Activated T-cell treated with anti-CD3 and anti-CD28 coated beads, Interleukin-2, amount 50 U/mL, for 72 hours (primary cell): ENCODE measurements around the gene TTBK2. TPM values are rescaled to one million over a fixed set of nuclear protein-coding genes. Genes with fewer than 3 reads are reported as not detected.

Source experiments
- ATAC-seq, 2 donors: fragments of 150-1000 bp; cut with Tn5 transposase; replicated peaks in 1 of 2; 2 replicates each; pipeline ENCODE4 v1.10.0; 2021; ENCODE audit warnings: moderate library complexity in 2 of 2, mild to moderate bottlenecking in 1 of 2
- DNase-seq, 2 donors: peaks; one replicate each; pipeline ENCODE4 v3.0.0; 2021 to 2022; ENCODE audit warnings: mixed read lengths in 1 of 2
- H3K27ac Mint-ChIP-seq: one replicate; pipeline ENCODE4 v1.8.0; 2022; ENCODE audit warnings: mild to moderate bottlenecking, moderate library complexity, mixed read lengths
- H3K27me3 Mint-ChIP-seq: one replicate; pipeline ENCODE4 v1.8.0; 2022; ENCODE audit warnings: low read depth, mixed read lengths
- H3K36me3 Mint-ChIP-seq, 2 donors: one replicate each; pipeline ENCODE4 v1.8.0; 2022; ENCODE audit warnings: mixed read lengths in 2 of 2, mild to moderate bottlenecking in 1 of 2; ENCODE audit not compliant: insufficient read depth in 2 of 2
- H3K4me1 Mint-ChIP-seq: one replicate; pipeline ENCODE4 v1.8.0; 2022; ENCODE audit warnings: low read depth, mixed read lengths
- H3K4me3 Mint-ChIP-seq, 2 donors: one replicate each; pipeline ENCODE4 v1.8.0; 2022; ENCODE audit warnings: mild to moderate bottlenecking in 2 of 2, mixed read lengths in 2 of 2, moderate library complexity in 2 of 2
- H3K9me3 Mint-ChIP-seq, 2 donors: one replicate each; pipeline ENCODE4 v1.8.0; 2022; ENCODE audit warnings: mixed read lengths in 2 of 2
- total RNA-seq, 2 donors: library from RNA; stranded (reverse); gene quantifications; one replicate each; pipeline ENCODE4 v1.2.3, GENCODE V29; 2022

TTBK2 gene
- total RNA-seq, 2 donors from 2014 or later, result 23.4 to 23.7 TPM

- no peaks in the 10 kb centered on the region for H3K27me3 Mint-ChIP-seq
- H3K36me3 Mint-ChIP-seq, result peaks cover 3 to 10% of the 10 kb centered on the region in 2 donors
- H3K9me3 Mint-ChIP-seq, result no peaks in the 10 kb centered on the region
Observed at GRCh38 chr15:42732095-42732827, 188.3 kb downstream of the TTBK2 start.

GRCh38 chr15:42731461-42731860, 189.1 kb downstream of the TTBK2 start:
- Mint-ChIP-seq H3K36me3 (peaks cover 3 to 10% of the 10 kb centered on the region in 2 donors), H3K27me3 (no peaks in the 10 kb centered on the region), H3K27ac (no peak overlapping the region), H3K9me3 (no peaks in the 10 kb centered on the region), H3K4me1 (peaks cover 15% of the 10 kb centered on the region), H3K4me3 (no peak overlapping the region)
- ATAC-seq, result no peak
- no peak for DNase-seq

More at GRCh38 chr15:42732095-42732827, 188.3 kb downstream of the TTBK2 start:
- Mint-ChIP-seq H3K27ac (no peak overlapping the region), H3K4me1 (peaks cover 17% of the 10 kb centered on the region), H3K4me3 (no peak overlapping the region)
- no peak for ATAC-seq
- DNase-seq, result no peak

GRCh38 chr15:42730536-42730935, 190.0 kb downstream of the TTBK2 start:
- peaks cover 9% of the 10 kb centered on the region for H3K4me1 Mint-ChIP-seq
- H3K27me3 Mint-ChIP-seq, result no peaks in the 10 kb centered on the region
- H3K9me3 Mint-ChIP-seq, result no peaks in the 10 kb centered on the region
- H3K4me3 Mint-ChIP-seq, result no peak overlapping the region
- DNase-seq (no peak), ATAC-seq (no peak)
- H3K27ac Mint-ChIP-seq, result no peak overlapping the region
- peaks cover 3 to 10% of the 10 kb centered on the region in 2 donors for H3K36me3 Mint-ChIP-seq

- no peak for DNase-seq
- Mint-ChIP-seq H3K27ac (no peak overlapping the region), H3K27me3 (no peaks in the 10 kb centered on the region), H3K4me3 (no peak overlapping the region), H3K36me3 (peaks cover 3 to 13% of the 10 kb centered on the region in 2 donors), H3K9me3 (no peaks in the 10 kb centered on the region), H3K4me1 (peaks cover 5% of the 10 kb centered on the region)
- ATAC-seq, result no peak
Observed at GRCh38 chr15:42730135-42730534, 190.4 kb downstream of the TTBK2 start.

GRCh38 chr15:42729409-42729808, 191.2 kb downstream of the TTBK2 start:
- H3K4me1 Mint-ChIP-seq, result no peaks in the 10 kb centered on the region
- no peak for ATAC-seq
- H3K9me3 Mint-ChIP-seq, result no peaks in the 10 kb centered on the region
- DNase-seq, result no peak
- H3K27me3 Mint-ChIP-seq, result no peaks in the 10 kb centered on the region
- no peak overlapping the region for H3K4me3 Mint-ChIP-seq
- H3K27ac Mint-ChIP-seq, result no peak overlapping the region
- peaks cover 2 to 17% of the 10 kb centered on the region in 2 donors for H3K36me3 Mint-ChIP-seq

GRCh38 chr15:42728972-42729371, 191.6 kb downstream of the TTBK2 start:
- ATAC-seq, result no peak
- Mint-ChIP-seq H3K27me3 (no peaks in the 10 kb centered on the region), H3K4me3 (no peak overlapping the region), H3K27ac (no peak overlapping the region), H3K36me3 (peaks cover 0 to 17% of the 10 kb centered on the region in 2 donors), H3K4me1 (no peaks in the 10 kb centered on the region), H3K9me3 (no peaks in the 10 kb centered on the region)
- no peak for DNase-seq

GRCh38 chr15:42728560-42728959, 192.0 kb downstream of the TTBK2 start:
- Mint-ChIP-seq H3K36me3 (peaks cover 0 to 17% of the 10 kb centered on the region in 2 donors), H3K27me3 (no peaks in the 10 kb centered on the region), H3K4me1 (no peaks in the 10 kb centered on the region), H3K9me3 (no peaks in the 10 kb centered on the region), H3K4me3 (no peak overlapping the region), H3K27ac (no peak overlapping the region)
- ATAC-seq (no peak), DNase-seq (no peak)

GRCh38 chr15:42727750-42728381, 192.7 kb downstream of the TTBK2 start:
- Mint-ChIP-seq H3K4me3 (no peak overlapping the region), H3K9me3 (no peaks in the 10 kb centered on the region), H3K27me3 (no peaks in the 10 kb centered on the region), H3K36me3 (peaks cover 0 to 15% of the 10 kb centered on the region in 2 donors), H3K27ac (no peak overlapping the region), H3K4me1 (no peaks in the 10 kb centered on the region)
- ATAC-seq (no peak), DNase-seq (no peak)

- ATAC-seq (no peak), DNase-seq (no peak)
- no peaks in the 10 kb centered on the region for H3K4me1 Mint-ChIP-seq
- H3K4me3 Mint-ChIP-seq, result no peak overlapping the region
- no peak overlapping the region for H3K27ac Mint-ChIP-seq
- H3K9me3 Mint-ChIP-seq, result no peaks in the 10 kb centered on the region
- H3K36me3 Mint-ChIP-seq, result peaks cover 0 to 12% of the 10 kb centered on the region in 2 donors
- H3K27me3 Mint-ChIP-seq, result no peaks in the 10 kb centered on the region
Observed at GRCh38 chr15:42726114-42726513, 194.5 kb downstream of the TTBK2 start.

GRCh38 chr15:42725331-42725903, 195.2 kb downstream of the TTBK2 start:
- Mint-ChIP-seq H3K4me3 (no peak overlapping the region), H3K36me3 (peaks cover 0 to 12% of the 10 kb centered on the region in 2 donors), H3K27ac (peak overlapping the region; percentile 11), H3K4me1 (no peaks in the 10 kb centered on the region), H3K9me3 (no peaks in the 10 kb centered on the region), H3K27me3 (no peaks in the 10 kb centered on the region)
- DNase-seq (no peak), ATAC-seq (no peak)

- peaks cover 0 to 9% of the 10 kb centered on the region in 2 donors for H3K36me3 Mint-ChIP-seq
Observed at GRCh38 chr15:42724276-42724675, 196.3 kb downstream of the TTBK2 start.

GRCh38 chr15:42723068-42723467, 197.5 kb downstream of the TTBK2 start:
- Mint-ChIP-seq H3K9me3 (no peaks in the 10 kb centered on the region), H3K4me1 (no peaks in the 10 kb centered on the region), H3K4me3 (no peak overlapping the region), H3K27ac (no peak overlapping the region), H3K36me3 (peaks cover 0 to 7% of the 10 kb centered on the region in 2 donors), H3K27me3 (no peaks in the 10 kb centered on the region)
- ATAC-seq, result no peak
- no peak for DNase-seq

More at GRCh38 chr15:42724276-42724675, 196.3 kb downstream of the TTBK2 start:
- no peaks in the 10 kb centered on the region for H3K27me3 Mint-ChIP-seq
- no peaks in the 10 kb centered on the region for H3K9me3 Mint-ChIP-seq
- no peaks in the 10 kb centered on the region for H3K4me1 Mint-ChIP-seq
- no peak overlapping the region for H3K4me3 Mint-ChIP-seq
- no peak for ATAC-seq
- no peak for DNase-seq
- H3K27ac Mint-ChIP-seq, result no peak overlapping the region

GRCh38 chr15:42721916-42722315, 198.7 kb downstream of the TTBK2 start:
- Mint-ChIP-seq H3K4me1 (no peaks in the 10 kb centered on the region), H3K9me3 (no peaks in the 10 kb centered on the region), H3K36me3 (peaks cover 0 to 7% of the 10 kb centered on the region in 2 donors), H3K27ac (no peak overlapping the region), H3K4me3 (no peak overlapping the region), H3K27me3 (no peaks in the 10 kb centered on the region)
- ATAC-seq (no peak), DNase-seq (no peak)
